Suppressor macrophage treated with lipopolysaccharide for 1 hour (primary cell): Measurements from ENCODE around the gene C16orf78.
A peak's percentile ranks its signal among the peaks of the same experiment; 100 is the strongest.
"Not testable (repeated sequence)": the region's sequence is repeated elsewhere in the genome, so short reads cannot be mapped to it uniquely, and the experiment has no call there.

Experiments used
- DNase-seq, 3 donors: peaks; one replicate each; pipeline ENCODE4 v3.0.0-alpha.2; 2020 to 2022

C16orf78 gene

GRCh38 chr16:49350265-49351095, 23.1 kb upstream of the C16orf78 start:
- DNase-seq: peak; percentile 64 to 75 (median 74)

GRCh38 chr16:49351096-49351487, 22.5 kb upstream of the C16orf78 start:
- no peak for DNase-seq

- DNase-seq: peak in 2 of 3 donors; percentile 8 to 10
Observed at GRCh38 chr16:49352892-49353291, 20.7 kb upstream of the C16orf78 start.

GRCh38 chr16:49353680-49354079, 19.9 kb upstream of the C16orf78 start:
- DNase-seq: no peak

- no peak for DNase-seq
Observed at GRCh38 chr16:49354101-49354500, 19.5 kb upstream of the C16orf78 start.

- DNase-seq: no peak
Observed at GRCh38 chr16:49354991-49355390, 18.6 kb upstream of the C16orf78 start.

- DNase-seq: no peak
Observed at GRCh38 chr16:49355933-49356665, 17.5 kb upstream of the C16orf78 start.

GRCh38 chr16:49356728-49357488, 16.7 kb upstream of the C16orf78 start:
- no peak for DNase-seq

GRCh38 chr16:49359591-49359990, 14.0 kb upstream of the C16orf78 start:
- no peak for DNase-seq

GRCh38 chr16:49361731-49362130, 11.9 kb upstream of the C16orf78 start:
- DNase-seq: not testable (repeated sequence)

GRCh38 chr16:49362230-49362629, 11.4 kb upstream of the C16orf78 start:
- no peak for DNase-seq

- DNase-seq: peak in 1 of 3 donors; percentile 11
Observed at GRCh38 chr16:49365711-49366509, 7.7 kb upstream of the C16orf78 start.

- no peak for DNase-seq
Observed at GRCh38 chr16:49366669-49367068, 6.9 kb upstream of the C16orf78 start.

GRCh38 chr16:49369651-49370611, 3.7 kb upstream of the C16orf78 start:
- DNase-seq: no peak

- no peak for DNase-seq
Observed at GRCh38 chr16:49376206-49376605, 2.6 kb downstream of the C16orf78 start.

GRCh38 chr16:49377196-49377755, 3.7 kb downstream of the C16orf78 start:
- no peak for DNase-seq

GRCh38 chr16:49378238-49378637, 4.6 kb downstream of the C16orf78 start:
- no peak for DNase-seq

- DNase-seq: no peak
Observed at GRCh38 chr16:49378816-49379215, 5.2 kb downstream of the C16orf78 start.

- no peak for DNase-seq
Observed at GRCh38 chr16:49382916-49383315, 9.3 kb downstream of the C16orf78 start.

GRCh38 chr16:49395021-49395420, 21.4 kb downstream of the C16orf78 start:
- DNase-seq: no peak

GRCh38 chr16:49396206-49396720, 22.7 kb downstream of the C16orf78 start:
- DNase-seq: no peak
